Epithelial cell of proximal tubule (primary cell): Measurements from ENCODE around the gene LATS2. TPM values are rescaled to one million over a fixed set of nuclear protein-coding genes. Genes with fewer than 3 reads are reported as not detected.

Experiments
- DNase-seq: peaks from one replicate; pipeline ENCODE4 v3.0.0-alpha.2; 2011; ENCODE audit warnings: low read depth
- H3K4me3 ChIP-seq: 2 replicates; pipeline ENCODE4 v1.5.1; 2011; ENCODE audit warnings: low read depth, mild to moderate bottlenecking, low read length
- CTCF ChIP-seq: conservative IDR thresholded peaks from 2 replicates; pipeline ENCODE4 v1.5.1; 2012; ENCODE audit warnings: low read depth, mild to moderate bottlenecking, low read length
- total RNA-seq: library from RNA; depleted of rRNA; stranded (reverse); fragments of >200 nt; gene quantifications from 2 replicates; pipeline ENCODE4 v1.2.3, GENCODE V29; 2015

The LATS2 gene
- total RNA-seq, 1 donor from 2014 or later: 22.1 TPM

GRCh38 chr13:21066946-21067345 lies 5.6 kb upstream of the LATS2 start:
- no peak overlapping the region for H3K4me3 ChIP-seq
- TF ChIP-seq CTCF: no peak
- DNase-seq: no peak

DNA sequence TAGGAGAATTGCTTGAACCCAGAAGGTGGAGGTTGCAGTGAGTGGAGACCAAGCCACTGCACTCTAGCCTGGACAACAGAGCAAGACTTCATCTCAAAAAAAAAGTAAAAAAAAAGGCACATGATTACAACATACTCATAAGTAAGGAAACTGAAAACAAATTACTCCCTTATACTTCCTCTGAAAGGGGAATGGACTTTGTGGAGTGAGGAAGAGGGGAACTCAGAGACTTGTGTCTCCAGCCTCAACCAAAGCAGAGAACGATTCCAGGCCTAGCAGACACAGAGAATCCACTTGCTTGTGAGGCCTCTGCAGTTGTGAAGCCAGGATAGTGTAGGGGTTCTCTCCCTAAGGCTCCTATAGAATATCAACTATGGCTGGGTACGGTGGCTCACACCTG lies 4.3 kb upstream of the LATS2 start:
- DNase-seq: no peak
- no peak overlapping the region for H3K4me3 ChIP-seq
- no peak for TF ChIP-seq CTCF

DNA sequence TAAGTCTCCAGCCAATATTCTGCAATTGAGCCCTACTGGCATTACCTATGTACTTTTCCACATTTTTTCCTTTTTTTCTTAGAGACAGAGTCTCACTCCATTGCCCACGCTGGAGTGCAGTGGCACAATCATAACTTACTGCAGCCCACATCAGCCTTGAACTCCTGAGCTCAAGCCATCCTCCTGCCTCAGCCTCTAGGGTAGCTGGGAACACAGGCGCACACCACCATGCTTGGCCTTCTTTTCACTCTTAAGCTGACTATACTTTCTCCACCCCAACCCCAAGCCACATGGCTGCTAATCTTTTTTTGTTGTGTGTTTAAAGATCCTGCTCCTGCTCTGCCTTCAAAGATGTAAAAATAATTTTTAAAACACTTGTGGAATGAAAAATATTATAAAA lies 1.6 kb upstream of the LATS2 start:
- no peak overlapping the region for H3K4me3 ChIP-seq
- TF ChIP-seq CTCF: no peak
- no peak for DNase-seq

- H3K4me3 ChIP-seq: peak overlapping the region; percentile 92
- TF ChIP-seq CTCF: no peak
- no peak for DNase-seq
Observed at GRCh38 chr13:21060338-21061028, 903 bp downstream of the LATS2 start.

DNA sequence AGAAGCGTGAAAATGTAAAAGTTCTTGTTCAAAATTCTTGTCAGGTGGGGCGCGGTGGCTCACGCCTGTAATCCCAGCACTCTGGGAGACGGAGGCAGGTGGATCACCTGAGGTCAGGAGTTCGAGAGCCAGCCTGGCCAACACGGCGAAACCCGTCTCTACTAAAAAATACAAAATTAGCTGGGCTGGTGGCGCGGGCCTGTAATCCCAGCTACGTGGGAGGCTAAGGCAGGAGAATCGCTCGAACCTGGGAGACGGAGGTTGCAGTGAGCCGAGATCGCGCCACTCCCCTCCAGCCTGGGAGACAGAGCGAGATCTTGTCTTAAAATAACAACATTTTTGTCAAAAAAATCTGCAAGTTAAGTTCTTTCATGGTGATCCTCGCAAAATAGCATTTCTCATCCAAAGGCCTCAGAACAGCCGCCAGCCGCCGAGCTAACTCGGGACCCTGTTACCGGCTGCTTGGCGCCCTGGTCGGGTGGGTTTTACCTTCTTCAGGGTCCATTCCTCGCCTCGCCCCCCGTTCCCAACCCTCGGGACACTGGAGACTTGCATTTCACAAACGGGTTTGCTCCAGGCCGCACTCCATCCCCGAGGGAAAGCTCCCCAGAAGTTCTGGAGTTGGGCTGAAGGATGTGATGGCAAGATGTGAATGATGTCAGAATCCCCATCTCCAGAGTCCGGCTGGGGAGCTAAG lies 1.6 kb downstream of the LATS2 start:
- H3K4me3 ChIP-seq: peak overlapping the region; percentile 92
- no peak for TF ChIP-seq CTCF
- DNase-seq: no peak

DNA sequence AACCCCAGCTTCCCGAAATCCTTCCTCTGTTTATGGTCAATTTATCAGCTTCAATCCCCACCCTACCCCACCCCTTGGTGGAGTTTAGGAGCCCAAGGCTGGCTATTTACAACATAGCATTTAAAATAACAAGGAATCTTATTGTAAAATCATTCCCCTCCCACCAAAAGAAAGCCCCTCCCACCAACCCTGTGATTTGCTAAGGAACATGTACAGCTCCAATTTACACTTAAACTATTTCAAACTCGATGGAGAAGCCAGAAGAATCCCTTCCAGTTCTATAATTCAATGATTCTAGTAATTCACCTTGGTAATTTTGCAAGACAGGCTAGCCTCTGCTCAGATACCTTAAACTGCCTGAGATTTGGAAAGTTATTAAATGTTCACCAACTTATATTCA lies 3.0 kb downstream of the LATS2 start:
- no peak for TF ChIP-seq CTCF
- DNase-seq: no peak
- H3K4me3 ChIP-seq: no peak overlapping the region
